Endothelial cell of umbilical vein (primary cell): ENCODE measurements around the gene ABTB2. TPM values are rescaled to one million over a fixed set of nuclear protein-coding genes. Genes with fewer than 3 reads are reported as not detected.

Source experiments
- BruUV-seq: library from RNA; stranded (reverse); fragments of 400-500 nt; replicated peaks from 2 replicates; lab custom pipeline; 2021; lab: Mats Ljungman, UMichigan
- CTCF ChIA-PET: fragments of 300-600, 350-600 bp; sonication (Branson Sonifier 250); formaldehyde crosslinking; loops from one replicate; lab custom pipeline; 2021; ENCODE audit warnings: antibody characterized with exemption, inconsistent platforms; lab: Charles Lee
- POLR2A ChIA-PET: fragments of 300-600, 350-600 bp; sonication (Branson Sonifier 250); formaldehyde crosslinking; loops from one replicate; lab custom pipeline; 2021; ENCODE audit warnings: antibody characterized with exemption, inconsistent platforms; lab: Charles Lee
- DNase-seq: peaks from one replicate; pipeline ENCODE4 v3.0.0-alpha.2; 2011; ENCODE audit warnings: low read depth, low spot score
- FAIRE-seq: peaks from 2 replicates; lab custom pipeline; 2011; peaks lifted over from hg19 to GRCh38; lab: Jason Lieb, UNC
- H2AFZ ChIP-seq: 2 replicates; pipeline ENCODE4 v1.6.0; 2012; ENCODE audit warnings: low read depth, low read length, control low read depth, inconsistent platforms
- H3K27ac ChIP-seq: 2 replicates; pipeline ENCODE4 v1.5.1; 2011; ENCODE audit warnings: low read depth, mild to moderate bottlenecking, control low read depth, low read length, moderate library complexity; ENCODE audit not compliant: insufficient read depth
- H3K27me3 ChIP-seq, 2 experiments: 2 replicates each; pipeline versions ENCODE4 v1.6.0 to v1.6.1; 2011; ENCODE audit warnings: low read length in 2 of 2, mixed read lengths in 1 of 2; ENCODE audit not compliant: control insufficient read depth in 2 of 2, insufficient read depth in 2 of 2
- H3K36me3 ChIP-seq, 2 experiments: 2 replicates in 1 of 2; 3 replicates in 1 of 2; pipeline ENCODE4 v1.5.1; 2011; ENCODE audit warnings: low read length in 2 of 2, mild to moderate bottlenecking in 1 of 2, moderate library complexity in 1 of 2; ENCODE audit not compliant: control insufficient read depth in 2 of 2, insufficient read depth in 2 of 2; ENCODE audit errors: extremely low read depth in 1 of 2
- H3K4me1 ChIP-seq: 3 replicates; pipeline ENCODE4 v1.5.1; 2011; ENCODE audit warnings: mild to moderate bottlenecking, low read length; ENCODE audit not compliant: control insufficient read depth, insufficient read depth; ENCODE audit errors: extremely low read depth
- H3K4me2 ChIP-seq: 2 replicates; pipeline ENCODE4 v1.6.1; 2011; ENCODE audit warnings: low read length, control low read depth, mixed read lengths; ENCODE audit not compliant: insufficient read depth
- H3K4me3 ChIP-seq, 3 experiments: fragments of 200-600 bp in 1 of 3; sonication (generic), shearing (Covaris generic) in 1 of 3; replicated peaks in 1 of 3; 2 replicates each; pipeline ENCODE4 v1.5.1; 2011 to 2016; ENCODE audit warnings: control low read depth in 3 of 3, low read length in 3 of 3, mild to moderate bottlenecking in 2 of 3, inconsistent platforms in 1 of 3, low read depth in 1 of 3, moderate library complexity in 1 of 3; ENCODE audit not compliant: insufficient read depth in 1 of 3
- H3K79me2 ChIP-seq: 2 replicates; pipeline ENCODE4 v1.6.0; 2012; ENCODE audit warnings: low read length, inconsistent platforms; ENCODE audit not compliant: control insufficient read depth, insufficient read depth
- H3K9ac ChIP-seq: replicated peaks from 2 replicates; pipeline ENCODE3; 2011; ENCODE audit warnings: low read length, control low read depth; ENCODE audit not compliant: insufficient read depth; ENCODE audit errors: extremely low read depth
- H3K9me1 ChIP-seq: replicated peaks from 3 replicates; pipeline ENCODE4 v1.6.0; 2011; ENCODE audit warnings: mild to moderate bottlenecking, low read length; ENCODE audit not compliant: control insufficient read depth, insufficient read depth; ENCODE audit errors: extremely low read depth
- H3K9me3 ChIP-seq: replicated peaks from 2 replicates; pipeline ENCODE4 v1.5.1; 2012; ENCODE audit warnings: low read length, inconsistent platforms; ENCODE audit not compliant: control insufficient read depth, insufficient read depth
- H4K20me1 ChIP-seq: replicated peaks from 2 replicates; pipeline ENCODE3; 2011; ENCODE audit warnings: mild to moderate bottlenecking, low read length; ENCODE audit not compliant: control insufficient read depth, insufficient read depth; ENCODE audit errors: extremely low read depth
- CTCF ChIP-seq, 2 donors: IDR thresholded peaks; 1 replicate in 1 of 2; 2 replicates in 1 of 2; pipeline ENCODE4 v1.5.1; 2011; ENCODE audit warnings: low read length in 2 of 2, mild to moderate bottlenecking in 2 of 2, moderate library complexity in 2 of 2, control low read depth in 1 of 2, inconsistent platforms in 1 of 2, low read depth in 1 of 2; ENCODE audit not compliant: insufficient read depth in 1 of 2; ENCODE audit errors: extremely low read depth in 1 of 2
- EZH2 ChIP-seq: IDR thresholded peaks from 2 replicates; pipeline ENCODE4 v1.6.1; 2012; ENCODE audit warnings: borderline replicate concordance, low read depth, mild to moderate bottlenecking, moderate library complexity, low read length, inconsistent platforms; ENCODE audit not compliant: severe bottlenecking
- FOS ChIP-seq: IDR thresholded peaks from 2 replicates; pipeline ENCODE4 v1.6.1; 2011; ENCODE audit warnings: mild to moderate bottlenecking, low read length, moderate library complexity, borderline replicate concordance; ENCODE audit not compliant: insufficient read depth
- GATA2 ChIP-seq: IDR thresholded peaks from 2 replicates; pipeline ENCODE4 v1.7.0; 2011; ENCODE audit warnings: low read depth, mild to moderate bottlenecking, moderate library complexity, mixed read lengths, low read length; ENCODE audit not compliant: insufficient read length, insufficient read depth
- JUN ChIP-seq: IDR thresholded peaks from 2 replicates; pipeline ENCODE4 v1.6.1; 2011; ENCODE audit warnings: borderline replicate concordance, low read depth; ENCODE audit not compliant: insufficient read length, insufficient read depth
- MAX ChIP-seq: IDR thresholded peaks from 2 replicates; pipeline ENCODE4 v1.6.1; 2011; ENCODE audit not compliant: insufficient read depth, insufficient read length
- MYC ChIP-seq: IDR thresholded peaks from one replicate; pipeline ENCODE4 v1.6.1; 2011; ENCODE audit warnings: mild to moderate bottlenecking, low read depth, low read length
- POLR2A ChIP-seq: IDR thresholded peaks from 2 replicates; pipeline ENCODE4 v1.6.1; 2012; ENCODE audit warnings: low read depth, mild to moderate bottlenecking, control low read depth, low read length
- POLR2AphosphoS5 ChIP-seq: IDR thresholded peaks from 2 replicates; pipeline ENCODE4 v1.6.1; 2012; ENCODE audit warnings: low read depth, mild to moderate bottlenecking, control low read depth, low read length, moderate library complexity; ENCODE audit not compliant: insufficient read depth
- dilution Hi-C: fragments of 300-500 bp; cut with MboI; formaldehyde crosslinking; loops from one replicate; pipeline ENCODE4 v1.15.0; 2019; ENCODE audit warnings: low sequenced_read_pairs; ENCODE audit not compliant: extremely low pct_ligation_motif_present
- intact Hi-C: fragments of 100-400 bp; cut with micrococcal nuclease; formaldehyde crosslinking; loops from one replicate; pipeline ENCODE4 v1.10.0; 2022
- polyA plus RNA-seq, 4 experiments: library from polyadenylated mRNA; depleted of rRNA in 3 of 4; stranded (reverse) in 3 of 4; unstranded in 1 of 4; fragments of >200 nt; gene quantifications; 2 replicates each; pipeline versions ENCODE4 v1.2.1 to v1.2.3, GENCODE V29; 2011 to 2012; ENCODE audit warnings: missing spikeins in 1 of 4
- total RNA-seq: library from RNA; stranded (reverse); gene quantifications from 2 replicates; pipeline ENCODE4 v1.2.3, GENCODE V29; 2021

Gene ABTB2
- total and polyA plus RNA-seq, 2 donors (not counting 3 experiments of a cell fraction or from before 2014, with no cell fraction given): 0.11 to 0.14 TPM

- ChIA-PET CTCF (no interaction called here), POLR2A (no interaction called here)
- H3K4me2 ChIP-seq: no peak overlapping the region
- H4K20me1 ChIP-seq: no peaks in the 10 kb centered on the region
- no peak for TF ChIP-seq MYC
- TF ChIP-seq POLR2A: no peak
- no peak for TF ChIP-seq CTCF (IDR thresholded peaks at IDR 0.05; ENCODE audit: extremely low read depth in 1 of 2, insufficient read depth in 1 of 2, low read depth in 1 of 2, low read length in 2 of 2)
- no peak for TF ChIP-seq POLR2AphosphoS5
- no peak for TF ChIP-seq JUN
- no peak for TF ChIP-seq FOS
- no peak for TF ChIP-seq GATA2
- no peak for TF ChIP-seq MAX
- TF ChIP-seq EZH2: no peak
- no peak overlapping the region for H3K4me3 ChIP-seq
- H3K9me3 ChIP-seq: no peaks in the 10 kb centered on the region
- BruUV-seq: no TSS peak
- H3K27ac ChIP-seq: no peak overlapping the region
- H3K4me1 ChIP-seq: no peaks in the 10 kb centered on the region
- dilution Hi-C loops: no loop called here
- H3K9me1 ChIP-seq: no peaks in the 10 kb centered on the region
- FAIRE-seq (no peak), DNase-seq (no peak)
- H3K27me3 ChIP-seq: peaks cover 0 to 2% of the 10 kb centered on the region in 2 experiments
- no peak overlapping the region for H2AFZ ChIP-seq
- no peaks in the 10 kb centered on the region for H3K36me3 ChIP-seq
- intact Hi-C loops: no loop called here
- no peaks in the 10 kb centered on the region for H3K79me2 ChIP-seq
- H3K9ac ChIP-seq: no peak overlapping the region
Measured at GRCh38 chr11:34203377-34203871, 154.4 kb downstream of the ABTB2 start.
